Measurements from ENCODE around the gene TTC39A. TPM values are rescaled to one million over a fixed set of nuclear protein-coding genes. Genes with fewer than 3 reads are reported as not detected.

Gene TTC39A
- total RNA-seq, 1 donor from 2014 or later = 0.95 TPM

DNA sequence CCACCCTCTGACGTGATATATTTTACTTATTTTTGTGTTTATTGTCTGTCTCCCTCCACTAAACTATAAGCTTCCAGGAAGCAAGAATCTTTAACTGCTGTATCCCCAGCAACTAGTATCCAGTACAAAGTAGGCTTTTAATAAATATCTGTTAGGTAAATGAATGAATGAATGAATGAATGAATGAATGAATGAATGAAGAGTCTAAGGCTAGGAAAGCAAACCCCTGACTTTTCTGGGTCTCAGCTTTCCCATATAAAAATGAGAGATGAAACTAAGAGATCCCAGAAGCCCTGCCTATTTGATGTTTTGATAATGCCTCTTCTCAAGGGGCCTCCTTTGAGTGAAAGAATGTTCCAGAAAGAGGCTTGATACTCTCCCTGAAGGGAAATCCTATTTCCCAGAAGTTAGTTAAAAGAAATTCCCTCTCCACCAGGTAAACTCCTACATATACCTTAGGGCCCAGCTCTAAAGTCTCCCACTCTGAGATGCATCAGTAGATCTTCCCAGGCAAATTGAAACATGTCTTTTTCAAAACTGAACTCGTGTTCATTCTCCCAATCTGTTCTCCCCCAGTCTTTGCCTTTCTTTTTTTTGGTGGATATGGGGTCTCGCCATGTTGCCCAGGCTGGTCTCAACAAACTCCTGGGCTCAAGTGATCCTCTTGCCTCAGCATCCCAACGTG is 7.8 kb downstream of the TTC39A start:
- no peak overlapping the region for H3K4me3 Mint-ChIP-seq (ENCODE audit: unreplicated experiment)
- no peak for DNase-seq (ENCODE audit: low spot score)
- no peak overlapping the region for H3K27ac Mint-ChIP-seq (ENCODE audit: unreplicated experiment)
- TF ChIP-seq CTCF (IDR thresholded peaks at IDR 0.05; ENCODE audit: unreplicated experiment) = no peak
- H3K36me3 Mint-ChIP-seq (ENCODE audit: low read depth, unreplicated experiment) = no peaks in the 10 kb centered on the region
- H3K9me3 Mint-ChIP-seq (ENCODE audit: unreplicated experiment) = no peaks in the 10 kb centered on the region
- H3K27me3 Mint-ChIP-seq (ENCODE audit: unreplicated experiment) = peaks cover 3% of the 10 kb centered on the region
- H3K4me1 Mint-ChIP-seq (ENCODE audit: unreplicated experiment) = peaks cover 4% of the 10 kb centered on the region

GRCh38 chr1:51321924-51322280 is 8.5 kb downstream of the TTC39A start:
- TF ChIP-seq CTCF (IDR thresholded peaks at IDR 0.05; ENCODE audit: unreplicated experiment) = no peak
- Mint-ChIP-seq H3K4me3 (ENCODE audit: unreplicated experiment) (no peak overlapping the region), H3K27me3 (ENCODE audit: unreplicated experiment) (peaks cover 3% of the 10 kb centered on the region), H3K36me3 (ENCODE audit: low read depth, unreplicated experiment) (no peaks in the 10 kb centered on the region), H3K9me3 (ENCODE audit: unreplicated experiment) (no peaks in the 10 kb centered on the region), H3K27ac (ENCODE audit: unreplicated experiment) (no peak overlapping the region), H3K4me1 (ENCODE audit: unreplicated experiment) (peaks cover 4% of the 10 kb centered on the region)
- no peak for DNase-seq (ENCODE audit: low spot score)

GRCh38 chr1:51320967-51321923 is 9.1 kb downstream of the TTC39A start:
- no peak for TF ChIP-seq CTCF (IDR thresholded peaks at IDR 0.05; ENCODE audit: unreplicated experiment)
- H3K36me3 Mint-ChIP-seq (ENCODE audit: low read depth, unreplicated experiment) = no peaks in the 10 kb centered on the region
- H3K9me3 Mint-ChIP-seq (ENCODE audit: unreplicated experiment) = no peaks in the 10 kb centered on the region
- H3K27ac Mint-ChIP-seq (ENCODE audit: unreplicated experiment) = no peak overlapping the region
- H3K27me3 Mint-ChIP-seq (ENCODE audit: unreplicated experiment) = peaks cover 3% of the 10 kb centered on the region
- no peak for DNase-seq (ENCODE audit: low spot score)
- no peak overlapping the region for H3K4me3 Mint-ChIP-seq (ENCODE audit: unreplicated experiment)
- peaks cover 7% of the 10 kb centered on the region for H3K4me1 Mint-ChIP-seq (ENCODE audit: unreplicated experiment)

- H3K27me3 Mint-ChIP-seq (ENCODE audit: unreplicated experiment) = peaks cover 7% of the 10 kb centered on the region
- no peak for DNase-seq (ENCODE audit: low spot score)
- peaks cover 20% of the 10 kb centered on the region for H3K4me1 Mint-ChIP-seq (ENCODE audit: unreplicated experiment)
- H3K36me3 Mint-ChIP-seq (ENCODE audit: low read depth, unreplicated experiment) = no peaks in the 10 kb centered on the region
- no peak overlapping the region for H3K27ac Mint-ChIP-seq (ENCODE audit: unreplicated experiment)
- TF ChIP-seq CTCF (IDR thresholded peaks at IDR 0.05; ENCODE audit: unreplicated experiment) = no peak
- no peaks in the 10 kb centered on the region for H3K9me3 Mint-ChIP-seq (ENCODE audit: unreplicated experiment)
- H3K4me3 Mint-ChIP-seq (ENCODE audit: unreplicated experiment) = no peak overlapping the region
Observed at GRCh38 chr1:51317798-51318197, 12.6 kb downstream of the TTC39A start.

- H3K27me3 Mint-ChIP-seq (ENCODE audit: unreplicated experiment) = peaks cover 5% of the 10 kb centered on the region
- H3K9me3 Mint-ChIP-seq (ENCODE audit: unreplicated experiment) = no peaks in the 10 kb centered on the region
- H3K4me1 Mint-ChIP-seq (ENCODE audit: unreplicated experiment) = peaks cover 24% of the 10 kb centered on the region
- no peak for TF ChIP-seq CTCF (IDR thresholded peaks at IDR 0.05; ENCODE audit: unreplicated experiment)
- no peak overlapping the region for H3K27ac Mint-ChIP-seq (ENCODE audit: unreplicated experiment)
- no peaks in the 10 kb centered on the region for H3K36me3 Mint-ChIP-seq (ENCODE audit: low read depth, unreplicated experiment)
- DNase-seq (ENCODE audit: low spot score) = no peak
- H3K4me3 Mint-ChIP-seq (ENCODE audit: unreplicated experiment) = no peak overlapping the region
Observed at GRCh38 chr1:51316846-51317120, 13.6 kb downstream of the TTC39A start.
